GM18520 (cell line): ENCODE data around the gene NOBOX.
"Not testable (repeated sequence)": the region's sequence is repeated elsewhere in the genome, so short reads cannot be mapped to it uniquely, and the experiment has no call there.

Experiments used
- ATAC-seq: cut with Tn5 transposase; IDR thresholded peaks from one replicate; pipeline ENCODE4 v1.9.1; 2021; ENCODE audit not compliant: unreplicated experiment

The NOBOX gene

GRCh38 chr7:144403649-144404061 is at the start of gene NOBOX:
TSS of gene NOBOX (minus strand) at chr7:144403693.
- ATAC-seq: no peak

GRCh38 chr7:144452064-144452463 is 48.6 kb upstream of the NOBOX start:
- no peak for ATAC-seq

GRCh38 chr7:144445590-144445989 is 42.1 kb upstream of the NOBOX start:
- no peak for ATAC-seq

DNA sequence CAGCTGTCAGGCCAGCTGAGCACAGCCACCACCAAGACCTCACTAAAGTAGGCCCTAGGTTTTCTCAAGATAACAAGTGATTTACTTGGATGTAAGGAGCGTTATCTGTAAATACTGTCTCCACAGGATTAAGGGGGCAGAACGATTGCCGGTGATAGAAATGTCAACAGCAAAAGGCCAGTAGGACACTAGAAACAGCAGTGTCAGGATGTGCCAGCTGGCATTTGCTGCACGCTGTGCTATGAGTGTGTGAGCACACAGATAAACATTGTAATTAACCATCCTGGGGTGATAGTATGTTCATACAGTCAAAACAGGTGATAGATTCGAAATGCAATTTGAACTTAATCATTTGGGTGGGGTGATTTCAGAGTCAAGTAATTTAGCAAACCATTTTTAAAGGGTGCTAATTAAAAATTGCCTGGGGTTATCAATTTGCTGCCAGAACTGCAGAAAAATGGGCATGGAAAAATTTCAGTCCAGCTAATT is 36.3 kb upstream of the NOBOX start:
- ATAC-seq: no peak

DNA sequence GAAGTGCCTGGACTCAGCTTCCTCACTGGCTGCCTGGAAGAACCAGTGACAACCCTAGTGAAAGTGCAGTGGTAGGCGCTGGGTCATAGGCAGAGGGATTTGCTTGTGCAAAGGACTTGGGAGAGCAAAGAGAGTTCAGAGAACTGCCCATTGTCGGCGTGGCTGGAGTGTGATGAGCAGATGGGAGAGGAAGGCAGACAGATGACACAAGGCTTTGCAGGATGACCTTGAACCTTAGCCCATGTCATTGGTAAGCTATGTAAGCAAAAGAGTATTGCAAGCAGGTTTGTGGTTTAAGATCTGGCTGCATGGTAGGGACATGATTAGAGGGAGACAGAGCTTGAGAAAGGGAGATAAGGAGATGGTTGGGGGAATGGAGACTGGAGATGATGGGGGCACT is 35.3 kb upstream of the NOBOX start:
- ATAC-seq: no peak

DNA sequence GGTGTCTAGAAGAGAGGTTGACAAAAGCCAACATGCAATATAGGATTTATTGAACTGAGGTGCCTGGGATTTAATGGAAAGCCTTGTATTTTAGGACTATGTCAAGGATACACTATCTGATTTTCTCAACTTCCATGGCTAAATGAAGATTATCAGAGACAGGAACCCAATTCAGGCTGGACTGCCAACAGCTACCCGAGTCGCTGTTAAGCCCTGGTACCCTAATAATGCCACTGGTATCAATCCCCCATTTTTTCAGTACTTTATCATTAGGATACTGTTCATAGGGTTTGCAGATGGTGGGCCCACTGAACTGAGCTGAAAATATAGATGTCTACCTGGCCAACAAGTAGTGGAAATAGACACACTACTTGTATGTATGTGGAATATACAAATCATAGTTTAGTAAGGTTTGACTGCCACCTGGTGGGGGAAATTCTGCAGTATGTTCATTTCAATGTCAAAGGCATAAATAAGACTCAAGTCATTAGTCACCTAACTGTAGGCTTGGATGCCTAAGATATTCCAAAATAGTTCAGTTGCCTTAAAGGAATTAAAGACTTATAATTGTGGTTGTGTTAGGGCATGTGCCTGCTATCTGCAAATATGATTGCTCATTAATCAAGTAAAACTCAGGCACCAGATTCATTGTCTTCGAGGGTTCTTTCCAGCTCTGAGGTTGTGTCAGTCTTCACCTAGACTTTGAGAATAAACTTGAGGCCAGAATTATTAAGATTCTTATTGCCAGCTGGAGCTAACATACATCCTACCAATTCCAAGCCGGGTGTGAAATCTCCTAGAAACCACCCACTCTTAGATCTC is 34.1 kb upstream of the NOBOX start:
- ATAC-seq: no peak

DNA sequence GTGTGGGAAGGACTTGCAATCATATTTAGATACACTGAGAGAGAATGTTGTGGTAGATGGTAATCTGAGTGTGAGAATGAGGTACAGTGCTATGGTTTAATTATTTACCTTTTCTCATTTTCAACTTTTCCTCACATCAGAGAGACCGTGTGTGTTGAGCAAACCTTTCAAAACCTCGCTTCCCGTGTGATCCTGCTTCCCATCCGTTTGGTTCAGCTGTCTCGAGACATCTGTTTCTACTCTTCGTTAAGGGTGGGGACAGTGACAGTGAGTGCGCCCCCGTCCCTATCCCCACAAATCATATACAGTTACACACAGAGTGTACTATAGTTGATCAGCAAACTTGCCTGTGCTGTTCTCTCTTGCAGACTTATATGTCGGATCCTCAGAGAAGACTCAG is 33.0 kb upstream of the NOBOX start:
- ATAC-seq: no peak

DNA sequence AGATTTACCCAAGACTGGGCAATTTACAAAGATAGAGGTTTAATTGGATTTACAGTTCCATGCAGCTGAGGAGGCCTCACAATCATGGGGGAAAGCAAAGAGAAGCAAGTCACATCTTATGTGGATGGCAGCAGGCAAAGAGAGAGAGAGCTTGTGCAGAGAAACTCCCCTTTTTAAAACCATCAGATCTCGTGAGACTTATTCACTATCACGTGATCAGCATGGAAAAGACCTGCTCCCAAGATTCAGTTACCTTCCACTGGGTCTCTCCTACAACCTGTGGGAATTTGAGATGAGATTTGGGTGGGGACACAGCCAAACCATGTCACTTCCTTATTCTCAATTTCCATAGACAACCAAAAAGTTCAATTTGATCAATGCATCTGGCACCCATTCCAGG is 24.9 kb upstream of the NOBOX start:
- ATAC-seq: no peak

DNA sequence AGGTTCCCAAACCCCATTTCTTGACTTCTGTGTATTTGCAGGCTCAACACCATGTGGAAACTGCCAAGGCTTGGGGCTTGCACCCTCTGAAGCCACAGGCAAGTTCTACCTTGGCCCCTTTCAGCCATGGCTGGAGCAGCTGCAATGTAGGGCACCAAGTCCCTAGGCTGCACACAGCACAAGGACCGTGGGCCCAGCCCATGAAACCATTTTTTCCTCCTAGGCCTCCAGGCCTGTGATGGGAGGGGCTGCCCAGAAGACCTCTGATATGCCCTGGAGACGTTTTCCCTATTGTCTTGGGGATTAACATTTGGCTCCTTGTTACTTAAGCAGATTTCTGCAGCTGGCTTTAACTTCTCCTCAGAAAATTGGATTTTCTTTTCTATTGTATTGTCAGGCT is 24.0 kb upstream of the NOBOX start:
- ATAC-seq: not testable (repeated sequence)

DNA sequence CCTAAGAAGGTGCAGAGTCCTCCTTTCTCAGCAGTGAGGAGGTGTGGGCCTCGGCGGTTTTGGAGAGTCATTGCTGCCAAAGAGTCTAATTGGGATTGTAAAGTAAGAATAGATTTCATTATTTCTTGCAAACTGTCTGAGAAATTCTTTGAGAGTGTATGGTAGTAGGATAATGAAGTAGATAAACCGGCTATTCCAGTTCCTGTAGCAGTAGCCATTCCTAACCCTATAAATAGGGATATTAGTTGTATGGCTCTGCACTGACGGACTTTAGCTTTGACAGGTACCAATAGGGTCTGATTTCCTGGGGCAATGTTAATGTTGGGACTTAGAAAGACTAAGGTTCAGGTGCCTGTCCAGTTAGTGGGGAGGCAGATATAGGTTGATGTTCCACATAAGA is 15.4 kb upstream of the NOBOX start:
- ATAC-seq: not testable (repeated sequence)

GRCh38 chr7:144416341-144416740 is 12.8 kb upstream of the NOBOX start:
- no peak for ATAC-seq

- no peak for ATAC-seq
Observed at GRCh38 chr7:144415858-144416257, 12.4 kb upstream of the NOBOX start.

DNA sequence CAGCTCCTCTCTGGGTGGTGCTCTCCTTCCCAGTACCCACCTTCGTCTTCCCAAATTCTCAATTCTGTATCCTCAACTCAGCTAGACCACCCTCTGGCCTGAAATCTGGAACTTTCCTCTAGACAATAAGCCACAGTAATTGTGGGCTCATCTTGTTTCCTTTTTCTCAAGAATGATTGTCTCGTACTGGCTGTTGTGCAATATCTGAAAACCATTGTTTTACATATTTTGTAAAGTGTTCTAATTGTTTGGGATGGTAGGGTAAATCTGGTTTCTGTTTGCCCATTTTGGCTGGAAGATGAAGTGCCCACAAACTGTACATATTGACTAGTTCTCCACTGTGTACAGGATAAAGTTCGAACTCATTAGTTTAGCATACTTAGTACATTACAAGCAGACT is 11.3 kb upstream of the NOBOX start:
- ATAC-seq: no peak

GRCh38 chr7:144410441-144410840 is 6.9 kb upstream of the NOBOX start:
- no peak for ATAC-seq

GRCh38 chr7:144408121-144408520 is 4.6 kb upstream of the NOBOX start:
- no peak for ATAC-seq

- no peak for ATAC-seq
Observed at GRCh38 chr7:144407266-144407931, 3.9 kb upstream of the NOBOX start.

GRCh38 chr7:144404946-144405345 is 1.5 kb upstream of the NOBOX start:
- no peak for ATAC-seq

DNA sequence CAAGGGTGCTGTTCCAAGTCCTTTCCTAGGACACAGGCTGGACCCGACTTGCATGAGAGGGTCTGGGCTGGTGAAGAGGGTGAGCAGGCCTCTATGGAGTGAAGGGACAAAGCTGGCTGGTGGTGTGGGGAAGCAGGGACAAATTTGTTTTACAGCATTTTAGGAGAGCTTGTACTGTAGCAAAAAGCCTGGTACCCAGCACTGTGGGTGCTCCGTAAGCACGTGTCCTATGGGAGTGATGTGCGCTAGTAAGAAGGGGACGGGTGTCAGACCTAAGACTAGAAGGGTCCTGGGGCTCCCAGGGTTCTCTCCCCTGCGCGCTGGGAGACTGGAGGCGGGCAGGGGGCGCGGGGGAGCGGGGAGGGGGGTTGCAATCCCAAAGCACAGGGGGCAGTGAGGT is 391 bp downstream of the NOBOX start:
- ATAC-seq: no peak

DNA sequence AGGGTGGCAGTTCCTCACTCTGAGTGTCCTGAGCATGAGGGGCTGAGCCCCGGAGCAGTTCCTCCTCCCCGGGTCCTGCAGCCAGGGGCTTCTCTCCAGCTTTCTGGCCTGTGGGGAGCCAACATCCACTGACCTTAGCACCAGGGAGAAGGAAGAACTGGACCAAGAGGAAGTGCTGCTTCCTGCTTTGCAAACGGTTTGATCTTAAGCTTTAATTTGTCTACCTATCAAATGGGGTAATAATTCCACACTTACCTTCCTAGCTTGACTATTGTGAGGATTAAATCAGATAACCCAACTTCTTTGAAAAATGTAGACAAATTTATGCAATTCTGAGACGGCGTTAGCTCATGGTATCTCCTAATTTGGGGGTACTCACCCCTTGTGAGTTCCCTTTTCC is 2.0 kb downstream of the NOBOX start:
- ATAC-seq: no peak

GRCh38 chr7:144399946-144400345 is 3.5 kb downstream of the NOBOX start:
- ATAC-seq: no peak

DNA sequence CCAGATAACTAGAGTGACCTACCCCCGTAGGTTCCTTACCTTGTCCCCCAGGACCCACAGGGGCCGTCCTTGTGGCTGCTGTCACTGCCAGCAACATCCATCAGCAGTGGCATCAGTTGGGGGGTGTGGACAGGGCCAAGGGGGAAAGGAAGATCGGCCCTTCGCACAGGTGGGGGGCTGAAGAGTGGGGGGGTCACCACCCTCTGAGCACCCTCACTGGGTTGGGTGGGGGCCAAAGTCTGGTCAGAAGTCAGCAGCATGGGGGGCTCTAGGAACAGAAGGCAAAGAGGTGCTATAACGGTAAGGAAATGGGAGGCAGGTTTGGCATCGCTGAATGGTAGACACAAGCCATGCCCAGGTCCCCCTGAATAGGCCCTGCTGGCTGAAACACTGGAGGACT is 4.6 kb downstream of the NOBOX start:
- no peak for ATAC-seq

DNA sequence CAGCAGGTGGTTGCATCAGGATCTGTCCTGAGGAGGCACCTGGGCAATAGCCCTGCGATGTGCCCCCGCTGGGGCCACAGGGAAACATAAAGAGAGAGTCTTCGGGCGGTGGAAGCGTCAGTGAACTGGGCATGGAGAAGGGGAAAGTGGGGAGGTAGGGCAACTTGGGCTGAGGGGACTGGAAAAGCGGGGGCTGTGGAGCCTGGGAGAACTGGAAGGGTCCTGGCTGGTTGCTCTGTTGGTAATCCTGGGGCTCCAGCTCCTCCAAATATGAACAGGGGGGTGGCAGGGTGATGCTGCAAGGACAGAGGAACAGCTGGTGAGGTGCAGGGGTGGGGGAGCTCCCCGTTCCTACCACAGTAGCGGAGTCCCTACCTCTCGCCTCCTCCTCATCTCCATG is 5.2 kb downstream of the NOBOX start:
- no peak for ATAC-seq
